ENCODE results near the gene OSBPL8.

GRCh38 chr12:76424941-76425340, 134.6 kb downstream of the OSBPL8 start:
- no peak for TF ChIP-seq CTCF (IDR thresholded peaks at IDR 0.05)
- TF ChIP-seq POLR2A (IDR thresholded peaks at IDR 0.05) = no peak

All from body of pancreas (tissue), 4 donors.